Measurements from ENCODE around the gene PIN1. TPM values are rescaled to one million over a fixed set of nuclear protein-coding genes. Genes with fewer than 3 reads are reported as not detected.
A peak's percentile ranks its signal among the peaks of the same experiment; 100 is the strongest.

The PIN1 gene
- total and polyA plus RNA-seq, 2 of the 8 experiments (the other 6 are each of a cell fraction or from before 2014, with no cell fraction given): 78.3 to 90.8 TPM

DNA sequence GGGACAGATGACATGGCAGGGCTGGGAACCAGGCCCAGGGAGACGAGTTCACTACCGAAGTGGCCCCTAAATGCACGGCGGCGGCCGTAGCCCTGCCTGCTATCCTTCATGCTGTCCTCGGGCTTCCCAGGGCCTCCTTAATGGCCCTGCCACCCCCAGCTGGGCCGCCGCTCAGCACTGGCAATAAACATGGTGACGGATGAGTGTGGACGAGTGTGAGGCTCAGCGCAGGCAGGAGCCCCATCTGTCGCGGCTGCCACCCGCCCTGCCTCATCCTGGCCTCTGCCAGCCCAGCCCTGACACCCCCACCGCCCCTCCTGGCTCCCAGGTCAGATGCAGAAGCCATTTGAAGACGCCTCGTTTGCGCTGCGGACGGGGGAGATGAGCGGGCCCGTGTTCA, 13.6 kb downstream of the PIN1 start:
- peaks cover 14 to 29% of the 10 kb centered on the region in 2 experiments for H4K20me1 ChIP-seq (replicated peaks in 1 of 2; ENCODE audit: control insufficient read depth in 1 of 2, insufficient read depth in 2 of 2, low read length in 2 of 2)
- no peak overlapping the region for H2AK5ac ChIP-seq (ENCODE audit: low read depth, low read length)
- H4K5ac ChIP-seq (ENCODE audit: insufficient read length, low read depth, low read length): no peak overlapping the region
- H2BK12ac ChIP-seq (ENCODE audit: low read depth, low read length): no peak overlapping the region
- H3K14ac ChIP-seq (ENCODE audit: insufficient read length): no peak overlapping the region
- no peak overlapping the region for H3K18ac ChIP-seq (ENCODE audit: extremely low read depth, low read length)
- no peaks in the 10 kb centered on the region for H3K27me3 ChIP-seq (replicated peaks in 1 of 4; ENCODE audit: control insufficient read depth in 3 of 4, extremely low read depth in 1 of 4, insufficient read depth in 3 of 4, low read length in 3 of 4)
- no peak overlapping the region for H3K4ac ChIP-seq (replicated peaks; ENCODE audit: insufficient read length, low read depth, low read length)
- H2BK120ac ChIP-seq (replicated peaks; ENCODE audit: low read depth, low read length): no peak overlapping the region
- ChIA-PET POLR2A (ENCODE audit: partially characterized antibody) (no interaction called here), CTCF (ENCODE audit: partially characterized antibody) (interaction anchor here (0.6 to 2.5 kb wide), 6 partner anchors 10 to 264 kb away, joined by 3 to 18 read pairs (median 4); no protein-coding TSS in a partner anchor)
- H2BK20ac ChIP-seq (ENCODE audit: low read length): no peak overlapping the region
- H3K9me3 ChIP-seq (ENCODE audit: insufficient read depth in 2 of 2, low read depth in 1 of 2, low read length in 1 of 2): no peaks in the 10 kb centered on the region
- H2BK15ac ChIP-seq (ENCODE audit: low read length): no peak overlapping the region
- H3K4me2 ChIP-seq (ENCODE audit: insufficient read depth in 1 of 2, low read depth in 2 of 2, low read length in 2 of 2): no peak overlapping the region
- H2AFZ ChIP-seq (ENCODE audit: low read length): no peak overlapping the region
- no peak overlapping the region for H3K23ac ChIP-seq (ENCODE audit: insufficient read length)
- no peak overlapping the region for H3K27ac ChIP-seq (ENCODE audit: low read depth, low read length)
- no peaks in the 10 kb centered on the region for H3K23me2 ChIP-seq (ENCODE audit: low read depth, low read length)
- no peak for FAIRE-seq
- 86% methylated on average over 14 of the region's 23 CpGs; no CpG with 5 or more reads in 1 of the 2 experiments for WGBS, 2 experiments (ENCODE audit: extremely low coverage in 1 of 2, insufficient coverage in 1 of 2, insufficient read length in 1 of 2, insufficient replicate concordance in 2 of 2, low coverage in 1 of 2, low lambda C conversion rate in 2 of 2, missing lambda C conversion rate in 1 of 2)
- no peak overlapping the region for H3K4me3 ChIP-seq (ENCODE audit: extremely low read depth in 1 of 4, insufficient read depth in 2 of 4, low read depth in 3 of 4, low read length in 4 of 4)
- H4K8ac ChIP-seq (ENCODE audit: extremely low read depth, insufficient read depth, low read length): peak overlapping the region; percentile 28; the same call in 1 of the 2 replicates
- H3K79me2 ChIP-seq (ENCODE audit: control insufficient read depth in 1 of 2, insufficient read depth in 2 of 2, low read length in 2 of 2): no peaks in the 10 kb centered on the region
- DNase-seq (ENCODE audit: low read depth in 1 of 2, low spot score in 2 of 2): no peak
- H3K79me1 ChIP-seq (ENCODE audit: low read depth, low read length): no peaks in the 10 kb centered on the region; the same call in 1 of the 2 replicates
- H3K9ac ChIP-seq (replicated peaks in 1 of 4; ENCODE audit: extremely low read depth in 1 of 4, low read depth in 3 of 4, low read length in 3 of 4): no peak overlapping the region; a peak in 1 of 7 replicates
- H3K56ac ChIP-seq (replicated peaks; ENCODE audit: insufficient read length, low read depth, low read length): no peak overlapping the region
- TF ChIP-seq SIRT6 (IDR thresholded peaks at IDR 0.05; ENCODE audit: low read length) (no peak), POLR2AphosphoS5 (IDR thresholded peaks at IDR 0.05; ENCODE audit: low read depth, low read length) (0 out of 2 replicates have a peak, but pooled peaks have one; percentile 3), RXRA (IDR thresholded peaks at IDR 0.05; ENCODE audit: insufficient read depth, low read depth, low read length) (no peak)
- H3K4me1 ChIP-seq (replicated peaks in 1 of 4; ENCODE audit: control insufficient read depth in 3 of 4, insufficient read depth in 4 of 4, low read length in 3 of 4): peaks cover 0 to 16% (median 9%) of the 10 kb centered on the region in 4 experiments; a peak in 6 of 7 replicates
- no peak overlapping the region for H2BK5ac ChIP-seq (ENCODE audit: low read depth, low read length)
- H3K36me3 ChIP-seq (ENCODE audit: control insufficient read depth in 2 of 4, insufficient read depth in 4 of 4, low read length in 3 of 4): peaks cover 0 to 4% (median 2%) of the 10 kb centered on the region in 4 experiments; a peak in 3 of 8 replicates
- no peak overlapping the region for H4K91ac ChIP-seq (replicated peaks; ENCODE audit: insufficient read length, low read length)
